Measurements from ENCODE around the gene HSD17B10. TPM values are rescaled to one million over a fixed set of nuclear protein-coding genes. Genes with fewer than 3 reads are reported as not detected.

The HSD17B10 gene
- 99.2 and 102 TPM in 2 replicates for total RNA-seq

- TF ChIP-seq CTCF (conservative IDR thresholded peaks at IDR 0.05; ENCODE audit: low read depth, low read length) = no peak
- peak within 1 kb of the TSS; percentile 85 for H3K4me3 ChIP-seq (ENCODE audit: low read depth, low read length)
- no peak for DNase-seq (ENCODE audit: low read depth)
These were observed at the start of gene HSD17B10 for GRCh38 chrX:53433651-53434639. TSS of gene HSD17B10 (minus strand) at chrX:53434370. CDS start at chrX:53434345, 25 bp downstream.

- H3K4me3 ChIP-seq (ENCODE audit: low read depth, low read length) = no peak overlapping the region
- TF ChIP-seq CTCF (conservative IDR thresholded peaks at IDR 0.05; ENCODE audit: low read depth, low read length) = no peak
- DNase-seq (ENCODE audit: low read depth) = no peak
These were observed 49.2 kb upstream of the HSD17B10 start for GRCh38 chrX:53483416-53483815.

GRCh38 chrX:53481816-53482465 is 47.8 kb upstream of the HSD17B10 start:
- no peak overlapping the region for H3K4me3 ChIP-seq (ENCODE audit: low read depth, low read length)
- peak; percentile 75 for TF ChIP-seq CTCF (conservative IDR thresholded peaks at IDR 0.05; ENCODE audit: low read depth, low read length)
- DNase-seq (ENCODE audit: low read depth) = peak; percentile 4

- peak; percentile 40 for TF ChIP-seq CTCF (conservative IDR thresholded peaks at IDR 0.05; ENCODE audit: low read depth, low read length)
- no peak for DNase-seq (ENCODE audit: low read depth)
- H3K4me3 ChIP-seq (ENCODE audit: low read depth, low read length) = no peak overlapping the region
These were observed 46.9 kb upstream of the HSD17B10 start for GRCh38 chrX:53481093-53481492.

GRCh38 chrX:53479301-53479700 is 45.1 kb upstream of the HSD17B10 start:
- DNase-seq (ENCODE audit: low read depth) = no peak
- no peak for TF ChIP-seq CTCF (conservative IDR thresholded peaks at IDR 0.05; ENCODE audit: low read depth, low read length)
- H3K4me3 ChIP-seq (ENCODE audit: low read depth, low read length) = no peak overlapping the region

- DNase-seq (ENCODE audit: low read depth) = no peak
- TF ChIP-seq CTCF (conservative IDR thresholded peaks at IDR 0.05; ENCODE audit: low read depth, low read length) = no peak
- H3K4me3 ChIP-seq (ENCODE audit: low read depth, low read length) = no peak overlapping the region
These were observed 42.2 kb upstream of the HSD17B10 start for GRCh38 chrX:53476371-53476770.

All from epithelial cell of proximal tubule (primary cell).